B cell (primary cell): Measurements from ENCODE around the gene KCNA10. TPM values are rescaled to one million over a fixed set of nuclear protein-coding genes. Genes with fewer than 3 reads are reported as not detected.

Experiments
- ATAC-seq: fragments of 200-7000 bp; cut with Tn5 transposase; one replicate; pipeline ENCODE4 v1.10.0; 2021; ENCODE audit warnings: low read depth, mild to moderate bottlenecking, moderate number of reproducible peaks, moderate library complexity
- CTCF ChIA-PET: fragments of 350-600 bp; sonication (Branson Sonifier 250); formaldehyde crosslinking; loops from one replicate; lab custom pipeline; 2021; ENCODE audit warnings: antibody characterized with exemption, inconsistent platforms; lab: Charles Lee
- POLR2A ChIA-PET: fragments of 350-600 bp; sonication (Branson Sonifier 250); formaldehyde crosslinking; loops from one replicate; lab custom pipeline; 2021; ENCODE audit warnings: antibody characterized with exemption; lab: Charles Lee
- DNase-seq: peaks from one replicate; pipeline ENCODE4 v3.0.0; 2013
- H2AFZ ChIP-seq: 2 replicates; pipeline ENCODE4 v1.6.1; 2012; ENCODE audit warnings: mild to moderate bottlenecking, low read depth, low read length; ENCODE audit not compliant: insufficient read depth, poor library complexity, severe bottlenecking
- H3K27ac ChIP-seq, 2 donors: 1 replicate in 1 of 2; 2 replicates in 1 of 2; pipeline ENCODE4 v1.5.1; 2012 to 2013; ENCODE audit warnings: low read length in 2 of 2, mild to moderate bottlenecking in 2 of 2, moderate library complexity in 1 of 2
- H3K27me3 ChIP-seq, 4 experiments: fragments of 200-600 bp in 1 of 4; sonication (generic) in 1 of 4; replicated peaks in 1 of 4; 1 replicate in 2 of 4; 2 replicates in 2 of 4; pipeline versions ENCODE4 v1.6.1 to v1.7.0; 2013 to 2016; ENCODE audit warnings: low read length in 3 of 4, mild to moderate bottlenecking in 2 of 4, mixed read lengths in 1 of 4, moderate library complexity in 1 of 4; ENCODE audit not compliant: insufficient read depth in 4 of 4, control insufficient read depth in 3 of 4; ENCODE audit errors: control extremely low read depth in 1 of 4
- H3K36me3 ChIP-seq, 2 experiments: replicated peaks in 1 of 2; 1 replicate in 1 of 2; 2 replicates in 1 of 2; pipeline versions ENCODE4 v1.6.1 to v1.7.1; 2013; ENCODE audit warnings: low read length in 1 of 2; ENCODE audit not compliant: insufficient read depth in 2 of 2, control insufficient read depth in 1 of 2; ENCODE audit errors: control extremely low read depth in 1 of 2, extremely low read depth in 1 of 2
- H3K4me1 ChIP-seq, 2 donors: fragments of 200-600 bp in 1 of 2; sonication (generic) in 1 of 2; 1 replicate in 1 of 2; 2 replicates in 1 of 2; pipeline versions ENCODE4 v1.5.1 to v1.6.1; 2013 to 2017; ENCODE audit warnings: low read length in 2 of 2; ENCODE audit not compliant: control insufficient read depth in 2 of 2, insufficient read depth in 2 of 2
- H3K4me2 ChIP-seq: replicated peaks from 2 replicates; pipeline ENCODE3; 2012; ENCODE audit warnings: mild to moderate bottlenecking, low read depth, low read length; ENCODE audit not compliant: poor library complexity, severe bottlenecking
- H3K4me3 ChIP-seq, 5 experiments: fragments of 200-600 bp in 1 of 5; sonication (generic) in 1 of 5; 1 replicate in 3 of 5; 2 replicates in 2 of 5; pipeline versions ENCODE4 v1.5.1 to v1.7.0; 2011 to 2016; ENCODE audit warnings: low read length in 4 of 5, mild to moderate bottlenecking in 4 of 5, low read depth in 2 of 5, control low read depth in 1 of 5, moderate library complexity in 1 of 5; ENCODE audit not compliant: insufficient read depth in 1 of 5; ENCODE audit errors: control extremely low read depth in 1 of 5, extremely low read depth in 1 of 5
- H3K79me2 ChIP-seq: fragments of 200-600 bp; sonication (generic); one replicate; pipeline ENCODE4 v1.6.0; 2016; ENCODE audit warnings: low read length; ENCODE audit not compliant: control insufficient read depth, insufficient read depth
- H3K9ac ChIP-seq: fragments of 200-600 bp; sonication (generic); 2 replicates; pipeline ENCODE4 v1.6.1; 2017; ENCODE audit warnings: mild to moderate bottlenecking, low read length, moderate library complexity
- H3K9me3 ChIP-seq, 3 donors: one replicate each; pipeline versions ENCODE4 v1.6.1 to v1.7.1; 2013; ENCODE audit warnings: low read length in 2 of 3; ENCODE audit not compliant: control insufficient read depth in 2 of 3, insufficient read depth in 1 of 3; ENCODE audit errors: control extremely low read depth in 1 of 3
- H4K20me1 ChIP-seq: 2 replicates; pipeline ENCODE4 v1.6.0; 2012; ENCODE audit warnings: mild to moderate bottlenecking, low read length; ENCODE audit not compliant: insufficient read depth, control insufficient read depth, poor library complexity, severe bottlenecking
- H3K27ac Mint-ChIP-seq: one replicate; pipeline ENCODE4 v1.8.0; 2021; ENCODE audit warnings: mixed read lengths
- H3K27me3 Mint-ChIP-seq: one replicate; pipeline ENCODE4 v1.8.0; 2021; ENCODE audit warnings: mixed read lengths
- H3K4me1 Mint-ChIP-seq: one replicate; pipeline ENCODE4 v1.8.0; 2021; ENCODE audit warnings: mixed read lengths
- H3K4me3 Mint-ChIP-seq: one replicate; pipeline ENCODE4 v1.8.0; 2021; ENCODE audit warnings: mixed read lengths
- H3K9me3 Mint-ChIP-seq: one replicate; pipeline ENCODE4 v1.8.0; 2022; ENCODE audit warnings: mixed read lengths; ENCODE audit not compliant: insufficient read depth
- CTCF ChIP-seq: fragments of 200-600 bp; IDR thresholded peaks from one replicate; pipeline ENCODE4 v1.8.0; 2022; ENCODE audit warnings: antibody characterized with exemption, mild to moderate bottlenecking
- EZH2 ChIP-seq: IDR thresholded peaks from 2 replicates; pipeline ENCODE4 v1.6.1; 2012; ENCODE audit warnings: borderline replicate concordance, low read depth, mild to moderate bottlenecking, moderate library complexity, low read length; ENCODE audit not compliant: insufficient read depth, poor library complexity, severe bottlenecking
- WGBS: methylation state at CpG from one replicate; pipeline ENCODE4 v1.1.5; 2013; ENCODE audit warnings: missing lambda C conversion rate; ENCODE audit not compliant: insufficient coverage; 5-methylcytosine and 5-hydroxymethylcytosine counted together
- intact Hi-C: fragments of 100-400 bp; cut with micrococcal nuclease; formaldehyde crosslinking; loops from one replicate; pipeline ENCODE4 v1.10.0; 2022
- polyA plus RNA-seq: library from polyadenylated mRNA; depleted of rRNA; stranded (reverse); fragments of >200 nt; gene quantifications from 2 replicates; pipeline ENCODE4 v1.2.3, GENCODE V29; 2012
- total RNA-seq, 2 donors: library from RNA; stranded (reverse); fragments of 120-200 nt in 1 of 2; gene quantifications; 1 replicate in 1 of 2; 2 replicates in 1 of 2; pipeline versions ENCODE4 v1.2.3 to v1.2.4, GENCODE V29; 2013 to 2022

Gene KCNA10
- total and polyA plus RNA-seq, 2 donors (not counting 1 experiment from before 2014, with no cell fraction given): not detected

GRCh38 chr1:110490791-110491451, 28.1 kb downstream of the KCNA10 start:
- Mint-ChIP-seq H3K27ac (no peak overlapping the region), H3K4me1 (no peaks in the 10 kb centered on the region), H3K27me3 (peaks cover under 1% of the 10 kb centered on the region), H3K4me3 (no peak overlapping the region), H3K9me3 (no peaks in the 10 kb centered on the region)
- H3K4me1 ChIP-seq: no peaks in the 10 kb centered on the region
- H3K4me3 ChIP-seq: no peak overlapping the region
- H2AFZ ChIP-seq: no peak overlapping the region
- no peaks in the 10 kb centered on the region for H3K36me3 ChIP-seq
- WGBS: 58% methylated on average over 11 of the region's 11 CpGs
- H3K27ac ChIP-seq: no peak overlapping the region
- no peaks in the 10 kb centered on the region for H4K20me1 ChIP-seq
- H3K27me3 ChIP-seq: no peaks in the 10 kb centered on the region
- CTCF ChIA-PET: interaction anchor here (14.1 kb wide), 1 partner anchor 289 kb away, joined by 531 read pairs; the partner anchor contains the start of gene KCNC4
- no peak overlapping the region for H3K9ac ChIP-seq
- POLR2A ChIA-PET: no interaction called here
- DNase-seq (no peak), ATAC-seq (no peak)
- H3K4me2 ChIP-seq: no peak overlapping the region
- no peaks in the 10 kb centered on the region for H3K9me3 ChIP-seq
- no peaks in the 10 kb centered on the region for H3K79me2 ChIP-seq
- intact Hi-C loops: no loop called here
- TF ChIP-seq CTCF (no peak), EZH2 (no peak)

- Mint-ChIP-seq H3K4me3 (no peak overlapping the region), H3K27me3 (peaks cover 9% of the 10 kb centered on the region), H3K9me3 (no peaks in the 10 kb centered on the region), H3K27ac (no peak overlapping the region), H3K4me1 (no peaks in the 10 kb centered on the region)
- Histone ChIP-seq H3K79me2 (no peaks in the 10 kb centered on the region), H3K9ac (no peak overlapping the region), H4K20me1 (no peaks in the 10 kb centered on the region), H3K9me3 (no peaks in the 10 kb centered on the region), H2AFZ (no peak overlapping the region), H3K4me2 (no peak overlapping the region), H3K36me3 (no peaks in the 10 kb centered on the region), H3K4me1 (no peaks in the 10 kb centered on the region), H3K4me3 (no peak overlapping the region), H3K27me3 (no peaks in the 10 kb centered on the region), H3K27ac (no peak overlapping the region)
- TF ChIP-seq CTCF: no peak
- TF ChIP-seq EZH2: no peak
- no peak for ATAC-seq
- 89% methylated on average over 11 of the region's 14 CpGs for WGBS
- no peak for DNase-seq
- POLR2A ChIA-PET: no interaction called here
- CTCF ChIA-PET: interaction anchor here (14.1 kb wide), 1 partner anchor 288 kb away, joined by 531 read pairs; the partner anchor contains the start of gene KCNC4
- intact Hi-C loops: no loop called here
Observed at GRCh38 chr1:110489973-110490542, 28.9 kb downstream of the KCNA10 start.
